Duodenal mucosa (tissue), 2 donors: ENCODE results near the gene CCT8.
A peak's percentile ranks its signal among the peaks of the same experiment; 100 is the strongest.

ENCODE experiments used
- H3K27ac ChIP-seq: one replicate; pipeline ENCODE4 v1.7.0; 2013; ENCODE audit warnings: low read depth, low read length
- H3K27me3 ChIP-seq, 2 donors: one replicate each; pipeline ENCODE4 v1.7.0; 2013; ENCODE audit warnings: low read length in 2 of 2, control low read depth in 1 of 2; ENCODE audit not compliant: insufficient read depth in 2 of 2, control insufficient read depth in 1 of 2
- H3K36me3 ChIP-seq, 2 donors: one replicate each; pipeline ENCODE4 v1.7.0; 2013; ENCODE audit warnings: low read length in 2 of 2, control low read depth in 1 of 2; ENCODE audit not compliant: insufficient read depth in 2 of 2, control insufficient read depth in 1 of 2
- H3K4me1 ChIP-seq, 2 donors: one replicate each; pipeline ENCODE4 v1.7.0; 2013; ENCODE audit warnings: low read length in 2 of 2, control low read depth in 1 of 2; ENCODE audit not compliant: insufficient read depth in 2 of 2, control insufficient read depth in 1 of 2
- H3K4me3 ChIP-seq, 2 donors: one replicate each; pipeline ENCODE4 v1.7.0; 2013; ENCODE audit warnings: low read length in 2 of 2, low read depth in 1 of 2
- H3K9ac ChIP-seq, 2 donors: one replicate each; pipeline ENCODE4 v1.7.0; 2013; ENCODE audit warnings: low read length in 2 of 2, low read depth in 1 of 2
- H3K9me3 ChIP-seq, 2 donors: one replicate each; pipeline ENCODE4 v1.7.0; 2013; ENCODE audit warnings: low read length in 2 of 2, control low read depth in 1 of 2; ENCODE audit not compliant: control insufficient read depth in 1 of 2

The CCT8 gene

DNA sequence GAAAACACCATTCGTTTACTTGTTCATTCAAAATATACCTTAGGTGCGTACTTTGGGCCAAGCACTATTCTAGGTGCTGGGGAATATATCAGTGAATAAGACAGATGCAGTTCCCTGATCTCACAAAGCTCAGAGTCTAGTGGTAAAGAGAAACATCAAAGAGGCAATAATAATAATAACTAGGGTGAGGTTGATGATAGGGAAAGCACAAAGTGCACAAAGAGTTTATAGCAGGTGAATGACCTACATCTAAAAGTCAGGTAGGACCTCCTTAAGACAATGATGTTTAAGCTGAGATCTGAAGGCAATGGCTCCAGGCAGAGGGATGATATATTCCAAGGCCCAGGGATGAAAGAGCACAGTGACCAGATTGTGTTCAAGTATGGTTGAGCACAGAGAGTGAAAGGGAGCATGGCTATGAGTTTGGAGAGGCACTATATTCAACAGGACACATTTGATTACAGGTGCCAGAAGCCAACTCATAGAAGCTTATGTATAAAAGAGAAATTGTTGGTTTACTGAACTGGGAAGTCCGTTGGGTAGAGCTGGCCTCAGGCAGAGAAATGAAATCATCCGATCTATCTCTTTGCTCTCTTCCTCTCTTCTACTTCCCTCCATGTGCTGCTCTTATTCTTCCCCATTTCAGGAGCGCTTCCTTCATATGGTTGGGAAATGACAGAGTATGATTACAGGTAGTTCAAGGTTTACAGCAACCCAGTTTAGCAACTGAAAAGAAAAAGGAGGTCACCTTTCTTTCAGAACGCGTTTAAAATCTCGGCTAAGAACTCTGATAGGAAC, 23.0 kb upstream of the CCT8 start:
- Histone ChIP-seq H3K27me3 (no peaks in the 10 kb centered on the region), H3K9ac (no peak overlapping the region), H3K27ac (no peak overlapping the region), H3K36me3 (peaks cover 0 to 3% of the 10 kb centered on the region in 2 donors), H3K9me3 (no peaks in the 10 kb centered on the region), H3K4me3 (no peak overlapping the region), H3K4me1 (peaks cover 27 to 29% of the 10 kb centered on the region in 2 donors)

- H3K9ac ChIP-seq, result peak overlapping the region in 1 of 2 donors; percentile 25
- no peaks in the 10 kb centered on the region for H3K9me3 ChIP-seq
- no peak overlapping the region for H3K27ac ChIP-seq
- H3K27me3 ChIP-seq, result no peaks in the 10 kb centered on the region
- H3K4me3 ChIP-seq, result no peak overlapping the region
- H3K36me3 ChIP-seq, result peaks cover 3% of the 10 kb centered on the region in 2 donors
- peaks cover 19 to 20% of the 10 kb centered on the region in 2 donors for H3K4me1 ChIP-seq
Measured at GRCh38 chr21:29092102-29092959, 18.9 kb upstream of the CCT8 start.

GRCh38 chr21:29091033-29091432, 17.6 kb upstream of the CCT8 start:
- peaks cover 3 to 12% of the 10 kb centered on the region in 2 donors for H3K36me3 ChIP-seq
- no peaks in the 10 kb centered on the region for H3K9me3 ChIP-seq
- no peaks in the 10 kb centered on the region for H3K27me3 ChIP-seq
- H3K4me1 ChIP-seq, result peaks cover 8 to 12% of the 10 kb centered on the region in 2 donors
- no peak overlapping the region for H3K4me3 ChIP-seq
- H3K27ac ChIP-seq, result no peak overlapping the region
- no peak overlapping the region for H3K9ac ChIP-seq

- Histone ChIP-seq H3K4me3 (no peak overlapping the region), H3K27me3 (no peaks in the 10 kb centered on the region), H3K9ac (no peak overlapping the region), H3K36me3 (peaks cover 0 to 12% of the 10 kb centered on the region in 2 donors), H3K9me3 (no peaks in the 10 kb centered on the region), H3K27ac (no peak overlapping the region), H3K4me1 (peaks cover 0 to 4% of the 10 kb centered on the region in 2 donors)
Measured at GRCh38 chr21:29085106-29085752, 11.8 kb upstream of the CCT8 start.

GRCh38 chr21:29084372-29084771, 10.9 kb upstream of the CCT8 start:
- H3K4me3 ChIP-seq, result no peak overlapping the region

DNA sequence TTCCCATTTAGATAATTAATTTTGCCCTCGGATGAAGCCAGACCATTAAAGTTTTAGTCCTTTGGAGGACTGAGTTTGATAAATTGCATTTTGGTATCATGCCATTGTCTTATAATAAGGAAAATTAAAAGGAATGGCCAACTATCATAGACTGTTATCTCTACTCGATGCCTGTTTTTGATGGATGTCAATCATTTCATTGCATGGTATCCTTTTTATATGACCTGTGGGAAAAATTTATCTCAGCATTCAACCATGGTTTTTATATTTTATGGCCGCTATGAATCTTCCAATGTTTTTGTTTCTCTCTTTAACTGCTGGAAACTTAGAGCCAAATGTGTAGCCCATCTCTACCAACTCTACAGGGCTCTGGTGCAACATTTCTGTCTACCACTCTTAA, 9.9 kb upstream of the CCT8 start:
- no peak overlapping the region for H3K9ac ChIP-seq
- peaks cover 0 to 12% of the 10 kb centered on the region in 2 donors for H3K36me3 ChIP-seq
- no peak overlapping the region for H3K27ac ChIP-seq
- no peaks in the 10 kb centered on the region for H3K9me3 ChIP-seq
- H3K4me1 ChIP-seq, result peaks cover 0 to 23% of the 10 kb centered on the region in 2 donors
- H3K27me3 ChIP-seq, result no peaks in the 10 kb centered on the region
- H3K4me3 ChIP-seq, result no peak overlapping the region

More at GRCh38 chr21:29084372-29084771, 10.9 kb upstream of the CCT8 start:
- peaks cover 0 to 12% of the 10 kb centered on the region in 2 donors for H3K36me3 ChIP-seq
- no peaks in the 10 kb centered on the region for H3K27me3 ChIP-seq
- H3K9ac ChIP-seq, result no peak overlapping the region
- peaks cover 0 to 12% of the 10 kb centered on the region in 2 donors for H3K4me1 ChIP-seq
- H3K27ac ChIP-seq, result no peak overlapping the region
- no peaks in the 10 kb centered on the region for H3K9me3 ChIP-seq

- Histone ChIP-seq H3K27ac (no peak overlapping the region), H3K9ac (no peak overlapping the region), H3K4me3 (no peak overlapping the region), H3K9me3 (no peaks in the 10 kb centered on the region), H3K27me3 (no peaks in the 10 kb centered on the region), H3K36me3 (peaks cover 0 to 10% of the 10 kb centered on the region in 2 donors), H3K4me1 (peaks cover 0 to 24% of the 10 kb centered on the region in 2 donors)
Measured at GRCh38 chr21:29082046-29082815, 8.8 kb upstream of the CCT8 start.

DNA sequence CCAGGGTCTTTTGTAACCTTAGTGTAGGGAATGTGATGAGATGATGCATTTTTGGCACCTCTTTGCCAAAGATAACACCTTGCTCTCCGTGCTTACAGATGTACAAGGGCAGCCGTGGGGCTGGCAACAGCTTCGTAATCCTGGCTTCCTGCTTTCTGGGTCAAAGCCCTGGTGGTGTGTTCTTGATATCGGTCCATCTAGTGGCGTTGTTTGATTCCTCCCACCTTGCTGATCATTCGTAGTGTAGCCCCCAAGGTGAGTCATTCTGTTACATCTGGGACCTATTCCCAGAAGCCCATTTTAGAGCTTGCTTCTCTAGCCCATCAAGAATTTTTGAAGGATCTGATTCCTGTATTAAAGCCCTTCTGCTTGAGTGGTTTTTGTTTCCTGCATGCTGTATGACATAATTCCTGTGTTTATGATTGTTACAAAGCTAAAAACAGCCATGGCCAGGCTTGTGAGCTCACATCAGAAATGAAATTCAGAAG, 7.0 kb upstream of the CCT8 start:
- Histone ChIP-seq H3K36me3 (no peaks in the 10 kb centered on the region), H3K27me3 (no peaks in the 10 kb centered on the region), H3K4me1 (peaks cover 0 to 24% of the 10 kb centered on the region in 2 donors), H3K27ac (no peak overlapping the region), H3K4me3 (no peak overlapping the region), H3K9ac (no peak overlapping the region), H3K9me3 (no peaks in the 10 kb centered on the region)

- Histone ChIP-seq H3K4me1 (peaks cover 1 to 25% of the 10 kb centered on the region in 2 donors), H3K36me3 (no peaks in the 10 kb centered on the region), H3K9ac (no peak overlapping the region), H3K9me3 (no peaks in the 10 kb centered on the region), H3K27ac (no peak overlapping the region), H3K27me3 (no peaks in the 10 kb centered on the region), H3K4me3 (no peak overlapping the region)
Measured at GRCh38 chr21:29078869-29079767, 5.7 kb upstream of the CCT8 start.
